H9 (cell line): ENCODE results near the gene GYS2. TPM values are rescaled to one million over a fixed set of nuclear protein-coding genes. Genes with fewer than 3 reads are reported as not detected.

Experiments
- DNase-seq: peaks from one replicate; pipeline ENCODE4 v3.0.0-alpha.2; 2017
- H2AFZ ChIP-seq: one replicate; pipeline ENCODE4 v1.6.1; 2013; ENCODE audit warnings: mild to moderate bottlenecking, low read length, control low read depth, moderate library complexity
- H2AK5ac ChIP-seq: 2 replicates; pipeline ENCODE4 v1.6.1; 2013; ENCODE audit warnings: low read length, control low read depth, mixed read lengths; ENCODE audit not compliant: insufficient read length
- H2BK120ac ChIP-seq: one replicate; pipeline ENCODE4 v1.6.1; 2013; ENCODE audit warnings: low read depth, mild to moderate bottlenecking, low read length, control low read depth, inconsistent platforms; ENCODE audit not compliant: poor library complexity, severe bottlenecking
- H2BK12ac ChIP-seq: 2 replicates; pipeline ENCODE4 v1.6.1; 2013; ENCODE audit warnings: low read length, control low read depth, mixed read lengths, low read depth; ENCODE audit not compliant: insufficient read length
- H2BK15ac ChIP-seq: 2 replicates; pipeline ENCODE4 v1.6.1; 2013; ENCODE audit warnings: low read depth, low read length, control low read depth
- H2BK20ac ChIP-seq: one replicate; pipeline ENCODE4 v1.6.1; 2013; ENCODE audit warnings: low read depth, mild to moderate bottlenecking, low read length, control low read depth, inconsistent platforms; ENCODE audit not compliant: poor library complexity, severe bottlenecking
- H2BK5ac ChIP-seq: 2 replicates; pipeline ENCODE4 v1.6.1; 2013; ENCODE audit warnings: low read length, control low read depth, mixed read lengths; ENCODE audit not compliant: insufficient read length
- H3K14ac ChIP-seq: 2 replicates; pipeline ENCODE4 v1.6.1; 2013; ENCODE audit warnings: low read length, control low read depth; ENCODE audit not compliant: insufficient read depth
- H3K18ac ChIP-seq: 2 replicates; pipeline ENCODE4 v1.6.1; 2013; ENCODE audit warnings: low read depth, mild to moderate bottlenecking, mixed read lengths, low read length, control low read depth; ENCODE audit not compliant: insufficient read length
- H3K23ac ChIP-seq: 2 replicates; pipeline ENCODE4 v1.6.1; 2013; ENCODE audit warnings: low read length, control low read depth, mixed read lengths, low read depth; ENCODE audit not compliant: insufficient read length
- H3K23me2 ChIP-seq: 2 replicates; pipeline ENCODE4 v1.6.1; 2013; ENCODE audit warnings: low read depth, mild to moderate bottlenecking, mixed read lengths, low read length, control low read depth; ENCODE audit not compliant: insufficient read length, poor library complexity, severe bottlenecking
- H3K27ac ChIP-seq: 2 replicates; pipeline ENCODE4 v1.5.1; 2013; ENCODE audit warnings: low read length, control low read depth, mixed read lengths, low read depth; ENCODE audit not compliant: insufficient read length
- H3K27me3 ChIP-seq: 2 replicates; pipeline ENCODE4 v1.6.1; 2013; ENCODE audit warnings: low read length, control low read depth, inconsistent platforms; ENCODE audit not compliant: insufficient read depth
- H3K4ac ChIP-seq: 2 replicates; pipeline ENCODE4 v1.6.1; 2013; ENCODE audit warnings: low read depth, mild to moderate bottlenecking, control low read depth, inconsistent platforms, low read length, moderate library complexity
- H3K4me1 ChIP-seq: 2 replicates; pipeline ENCODE4 v1.6.1; 2013; ENCODE audit warnings: low read length, control low read depth, inconsistent platforms; ENCODE audit not compliant: insufficient read depth
- H3K4me2 ChIP-seq: 2 replicates; pipeline ENCODE4 v1.6.1; 2013; ENCODE audit warnings: low read length, control low read depth, mixed read lengths; ENCODE audit not compliant: insufficient read length, insufficient read depth
- H3K56ac ChIP-seq: 2 replicates; pipeline ENCODE4 v1.6.1; 2013; ENCODE audit warnings: low read depth, mild to moderate bottlenecking, mixed read lengths, low read length, control low read depth; ENCODE audit not compliant: insufficient read length
- H3K79me1 ChIP-seq: 2 replicates; pipeline ENCODE4 v1.6.1; 2013; ENCODE audit warnings: low read depth, mild to moderate bottlenecking, moderate library complexity, low read length, control low read depth, inconsistent platforms; ENCODE audit not compliant: insufficient read depth, poor library complexity, severe bottlenecking
- H3K79me2 ChIP-seq: 2 replicates; pipeline ENCODE4 v1.6.1; 2013; ENCODE audit warnings: low read length, control low read depth, inconsistent platforms; ENCODE audit not compliant: insufficient read depth
- H3K9ac ChIP-seq: 2 replicates; pipeline ENCODE4 v1.6.1; 2013; ENCODE audit warnings: low read length, control low read depth, mixed read lengths; ENCODE audit not compliant: insufficient read length; ENCODE audit errors: extremely low read depth
- H3K9me3 ChIP-seq: one replicate; pipeline ENCODE4 v1.6.1; 2013; ENCODE audit warnings: low read depth, low read length, inconsistent platforms; ENCODE audit not compliant: control insufficient read depth
- H3T11ph ChIP-seq: one replicate; pipeline ENCODE4 v1.6.1; 2013; ENCODE audit warnings: mild to moderate bottlenecking, low read length, control low read depth, inconsistent platforms
- H4K20me1 ChIP-seq: one replicate; pipeline ENCODE4 v1.6.1; 2013; ENCODE audit not compliant: control insufficient read depth, insufficient read length, insufficient read depth
- H4K5ac ChIP-seq: 2 replicates; pipeline ENCODE4 v1.6.1; 2013; ENCODE audit warnings: low read depth, mild to moderate bottlenecking, mixed read lengths, low read length, control low read depth; ENCODE audit not compliant: insufficient read length
- H4K8ac ChIP-seq: replicated peaks from 2 replicates; pipeline ENCODE4 v1.6.1; 2013; ENCODE audit warnings: low read length, control low read depth, mixed read lengths, low read depth; ENCODE audit not compliant: insufficient read length
- H4K91ac ChIP-seq: 2 replicates; pipeline ENCODE4 v1.6.1; 2013; ENCODE audit warnings: low read depth, mild to moderate bottlenecking, moderate library complexity, mixed read lengths, low read length, control low read depth; ENCODE audit not compliant: insufficient read length
- H3K27ac Mint-ChIP-seq, 3 experiments: 2 replicates in 2 of 3; 3 replicates in 1 of 3; pipeline ENCODE4 v1.8.0; 2020 to 2021; ENCODE audit warnings: mixed read lengths in 3 of 3, mild to moderate bottlenecking in 1 of 3, moderate library complexity in 1 of 3
- H3K27me3 Mint-ChIP-seq: 2 replicates; pipeline ENCODE4 v1.8.0; 2021; ENCODE audit warnings: low read depth, mild to moderate bottlenecking, moderate library complexity, mixed read lengths
- H3K36me3 Mint-ChIP-seq, 3 experiments: 2 replicates in 2 of 3; 3 replicates in 1 of 3; pipeline ENCODE4 v1.8.0; 2020 to 2021; ENCODE audit warnings: low read depth in 3 of 3, mixed read lengths in 3 of 3; ENCODE audit not compliant: insufficient read depth in 1 of 3
- H3K4me1 Mint-ChIP-seq, 2 experiments: 2 replicates each; pipeline ENCODE4 v1.8.0; 2020; ENCODE audit warnings: mixed read lengths in 2 of 2
- H3K4me3 Mint-ChIP-seq, 2 experiments: 2 replicates in 1 of 2; 3 replicates in 1 of 2; pipeline ENCODE4 v1.8.0; 2020 to 2021; ENCODE audit warnings: mild to moderate bottlenecking in 2 of 2, mixed read lengths in 2 of 2, moderate library complexity in 1 of 2
- H3K9me3 Mint-ChIP-seq, 2 experiments: 2 replicates in 1 of 2; 3 replicates in 1 of 2; pipeline ENCODE4 v1.8.0; 2020; ENCODE audit warnings: mild to moderate bottlenecking in 2 of 2, mixed read lengths in 2 of 2, moderate library complexity in 1 of 2
- WGBS: extraction: QIAGEN DNeasy Blood & Tissue Kit; methylation state at CpG from one replicate; pipeline ENCODE4 v1.1.7; 2013; ENCODE audit warnings: missing lambda C conversion rate, low lambda C conversion rate, mixed read lengths; ENCODE audit not compliant: insufficient read length; ENCODE audit errors: extremely low coverage; 5-methylcytosine and 5-hydroxymethylcytosine counted together
- long read RNA-seq: library from polyadenylated mRNA; unstranded; transcript quantifications from one replicate; pipeline ENCODE4 v2.0.0, GENCODE V29; 2020
- total RNA-seq: library from RNA; stranded (reverse); gene quantifications from 2 replicates; pipeline ENCODE4 v1.2.1, GENCODE V29; 2021
- TF ChIP-seq, protein P1 (sequence below): fragments of 200-600 bp; sonication (generic); conservative IDR thresholded peaks from 3 replicates; pipeline ENCODE4 v1.8.0; 2021; ENCODE audit warnings: antibody characterized with exemption, mild to moderate bottlenecking

GYS2 gene
- total RNA-seq, result not detected in 2 replicates
- long read RNA-seq, result 0 reads

- Histone ChIP-seq H2AK5ac (no peak within 1 kb of the TSS), H4K91ac (no peak within 1 kb of the TSS), H3K9me3 (no peaks in the 10 kb centered on the region), H3K18ac (no peak within 1 kb of the TSS), H3K27me3 (no peaks in the 10 kb centered on the region), H3K23me2 (no peaks in the 10 kb centered on the region), H3K79me1 (no peaks in the 10 kb centered on the region), H3K23ac (no peak within 1 kb of the TSS), H3K79me2 (no peaks in the 10 kb centered on the region), H2BK5ac (no peak within 1 kb of the TSS), H3K27ac (no peak within 1 kb of the TSS), H3K4me2 (no peak within 1 kb of the TSS), H3K14ac (no peak within 1 kb of the TSS), H3K4ac (no peak within 1 kb of the TSS), H3T11ph (no peak within 1 kb of the TSS), H4K8ac (no peak within 1 kb of the TSS), H2BK20ac (no peak within 1 kb of the TSS), H2BK12ac (no peak within 1 kb of the TSS), H2AFZ (no peak within 1 kb of the TSS), H2BK120ac (no peak within 1 kb of the TSS), H4K20me1 (no peaks in the 10 kb centered on the region), H2BK15ac (no peak within 1 kb of the TSS), H4K5ac (no peak within 1 kb of the TSS), H3K4me1 (no peaks in the 10 kb centered on the region), H3K56ac (no peak within 1 kb of the TSS), H3K9ac (no peak within 1 kb of the TSS)
- peaks cover 4 to 10% of the 10 kb centered on the region in 2 experiments; a peak in 3 of 4 replicates for H3K4me1 Mint-ChIP-seq
- TF ChIP-seq, protein P1, sequence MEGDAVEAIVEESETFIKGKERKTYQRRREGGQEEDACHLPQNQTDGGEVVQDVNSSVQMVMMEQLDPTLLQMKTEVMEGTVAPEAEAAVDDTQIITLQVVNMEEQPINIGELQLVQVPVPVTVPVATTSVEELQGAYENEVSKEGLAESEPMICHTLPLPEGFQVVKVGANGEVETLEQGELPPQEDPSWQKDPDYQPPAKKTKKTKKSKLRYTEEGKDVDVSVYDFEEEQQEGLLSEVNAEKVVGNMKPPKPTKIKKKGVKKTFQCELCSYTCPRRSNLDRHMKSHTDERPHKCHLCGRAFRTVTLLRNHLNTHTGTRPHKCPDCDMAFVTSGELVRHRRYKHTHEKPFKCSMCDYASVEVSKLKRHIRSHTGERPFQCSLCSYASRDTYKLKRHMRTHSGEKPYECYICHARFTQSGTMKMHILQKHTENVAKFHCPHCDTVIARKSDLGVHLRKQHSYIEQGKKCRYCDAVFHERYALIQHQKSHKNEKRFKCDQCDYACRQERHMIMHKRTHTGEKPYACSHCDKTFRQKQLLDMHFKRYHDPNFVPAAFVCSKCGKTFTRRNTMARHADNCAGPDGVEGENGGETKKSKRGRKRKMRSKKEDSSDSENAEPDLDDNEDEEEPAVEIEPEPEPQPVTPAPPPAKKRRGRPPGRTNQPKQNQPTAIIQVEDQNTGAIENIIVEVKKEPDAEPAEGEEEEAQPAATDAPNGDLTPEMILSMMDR, result no peak
- no peak for DNase-seq
- H3K27me3 Mint-ChIP-seq, result no peaks in the 10 kb centered on the region; the same call in 1 of the 2 replicates
- 0 out of 7 replicates have a peak within 1 kb of the TSS, but pooled peaks of 1 of the 3 experiments have one; percentile 22 for H3K27ac Mint-ChIP-seq
- no peaks in the 10 kb centered on the region for H3K9me3 Mint-ChIP-seq
- H3K36me3 Mint-ChIP-seq, result no peaks in the 10 kb centered on the region
- no peak within 1 kb of the TSS for H3K4me3 Mint-ChIP-seq
- WGBS, result no CpG with 5 or more reads among the region's 7 CpGs
Measured at GRCh38 chr12:21604245-21605101, at the start of gene GYS2. TSS of gene GYS2 (minus strand) at chr12:21604847. CDS start at chr12:21604592, 255 bp downstream.
